Esophagus mucosa (tissue), 1 donor: ENCODE measurements around the gene ZNF483. TPM values are rescaled to one million over a fixed set of nuclear protein-coding genes. Genes with fewer than 3 reads are reported as not detected.
"Not testable (repeated sequence)": the region's sequence is repeated elsewhere in the genome, so short reads cannot be mapped to it uniquely, and the experiment has no call there.

Source experiments
- ATAC-seq: fragments of 200-7000 bp; cut with Tn5 transposase; one replicate; pipeline ENCODE4 v1.9.1; 2020
- total RNA-seq: library from RNA; stranded (reverse); gene quantifications from one replicate; pipeline ENCODE4 v1.2.4, GENCODE V29; 2023
- donor health status: DM: yes; HTN: yes; CAD: no.

The ZNF483 gene
- total RNA-seq, 1 donor from 2014 or later, result 0.36 TPM

DNA sequence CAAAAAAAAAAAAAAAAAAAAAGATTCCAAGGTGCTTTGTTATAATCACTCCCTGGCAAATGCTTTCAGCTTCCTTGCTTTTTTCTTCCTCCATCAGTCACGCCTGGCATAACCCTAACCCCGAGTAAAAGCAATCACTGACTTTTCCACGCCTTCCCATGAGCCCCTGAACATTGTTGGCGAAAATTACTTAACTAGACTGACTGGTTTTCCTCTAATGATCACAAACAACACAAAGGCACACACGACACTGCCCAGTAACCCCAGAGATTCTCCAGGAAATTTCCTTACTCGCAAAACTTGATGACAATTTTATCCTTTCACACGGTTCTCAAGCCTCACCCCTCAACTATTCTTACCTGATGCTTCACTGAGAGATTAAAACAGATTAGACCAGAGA, 85.9 kb downstream of the ZNF483 start:
- peak; percentile 82 for ATAC-seq

DNA sequence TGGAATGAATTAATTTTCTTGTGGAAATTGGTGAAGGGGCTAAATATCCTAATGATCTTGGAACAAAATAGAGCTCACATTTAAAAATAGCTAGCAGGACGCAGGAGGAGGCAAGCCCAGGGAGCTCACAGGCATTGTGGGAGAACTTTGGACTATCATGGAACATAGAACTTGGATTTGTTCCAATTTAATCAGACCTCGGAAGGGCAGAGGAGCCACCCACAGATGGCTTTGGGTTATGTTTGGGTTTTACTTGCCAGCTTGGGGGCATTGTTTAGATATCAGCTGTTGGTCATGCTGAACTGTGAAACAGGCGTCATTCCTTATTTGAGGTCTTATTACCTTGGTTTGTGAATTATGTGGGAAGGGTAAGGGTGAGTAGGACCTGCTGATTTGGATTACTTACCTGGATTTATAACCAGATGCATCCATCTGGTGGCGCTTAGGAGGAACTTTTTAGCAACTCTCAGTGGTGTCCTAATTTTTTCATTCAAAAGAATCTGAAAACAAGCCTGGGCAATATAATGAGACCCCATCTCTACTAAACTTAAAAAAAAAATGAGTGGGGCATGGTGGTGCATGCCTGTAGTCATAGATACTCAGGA, 88.6 kb downstream of the ZNF483 start:
- ATAC-seq, result no peak

DNA sequence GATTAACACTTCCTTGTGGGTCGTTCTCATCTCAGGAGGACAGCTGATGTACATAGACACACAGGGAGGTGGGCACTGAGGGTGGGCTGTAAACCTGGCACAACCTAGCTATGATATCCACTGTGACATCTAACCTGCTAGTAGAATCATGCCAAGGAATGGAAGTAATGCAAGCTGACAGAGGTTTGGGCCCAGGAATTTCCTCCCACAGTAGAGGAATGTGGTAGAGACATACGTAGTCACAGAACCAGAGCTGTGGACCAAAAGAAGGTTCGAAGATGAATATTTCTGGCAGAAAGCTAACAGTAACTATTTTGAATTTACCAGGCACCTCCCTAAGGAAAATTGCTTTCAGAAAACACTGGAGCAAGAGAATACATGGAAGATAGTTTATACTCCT, 90.9 kb downstream of the ZNF483 start:
- no peak for ATAC-seq

- not testable (repeated sequence) for ATAC-seq
Observed at GRCh38 chr9:111617349-111617748, 92.4 kb downstream of the ZNF483 start.

DNA sequence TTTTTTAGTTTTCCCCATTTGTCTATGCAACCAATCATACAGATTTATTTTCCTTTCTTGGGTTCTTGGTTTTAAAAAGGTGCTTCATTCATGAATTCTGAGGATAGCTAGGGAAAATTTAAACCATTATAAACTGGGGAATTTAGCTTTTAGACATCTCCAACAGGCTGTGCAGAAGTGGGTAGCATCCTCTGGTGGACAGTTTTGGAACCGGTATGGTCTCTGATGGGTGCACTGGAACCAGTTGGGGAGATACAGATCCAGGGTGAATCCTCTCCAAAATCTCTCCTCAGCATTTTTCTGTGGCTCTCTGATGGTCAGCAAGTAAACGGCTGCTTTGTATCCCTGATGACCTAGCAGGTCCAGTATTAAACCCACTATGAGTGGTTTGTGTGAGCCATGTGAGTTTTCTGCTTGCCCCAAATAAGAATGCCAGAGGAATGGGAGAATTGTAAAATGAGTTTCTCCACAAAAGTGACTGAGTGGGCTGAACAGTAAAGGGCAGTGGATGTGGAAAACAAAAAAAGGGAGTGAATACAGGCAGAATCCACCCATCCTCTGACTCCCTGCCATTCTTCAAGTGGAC, 97.0 kb downstream of the ZNF483 start:
- ATAC-seq, result peak; percentile 88

- peak; percentile 79 for ATAC-seq
Observed at GRCh38 chr9:111622626-111623025, 97.6 kb downstream of the ZNF483 start.

Other genes with a start within 250 kb of the ZNF483 start
- gene OR2K2, start 195.0 kb upstream of the ZNF483 start, total RNA-seq, result not detected
- 56.5 TPM for gene ECPAS, start 40.8 kb upstream of the ZNF483 start, total RNA-seq
- 101 TPM for gene PTGR1, start 74.5 kb downstream of the ZNF483 start, total RNA-seq
- gene DNAJC25, start 106.2 kb downstream of the ZNF483 start, total RNA-seq, result 3.0 TPM
- gene GNG10, start 136.4 kb downstream of the ZNF483 start, total RNA-seq, result 12.8 TPM